H9 (cell line): ENCODE measurements around the gene LRRN1. TPM values are rescaled to one million over a fixed set of nuclear protein-coding genes. Genes with fewer than 3 reads are reported as not detected.

Source experiments
- DNase-seq: peaks from one replicate; pipeline ENCODE4 v3.0.0-alpha.2; 2017
- H2AFZ ChIP-seq: one replicate; pipeline ENCODE4 v1.6.1; 2013; ENCODE audit warnings: mild to moderate bottlenecking, low read length, control low read depth, moderate library complexity
- H2AK5ac ChIP-seq: 2 replicates; pipeline ENCODE4 v1.6.1; 2013; ENCODE audit warnings: low read length, control low read depth, mixed read lengths; ENCODE audit not compliant: insufficient read length
- H2BK120ac ChIP-seq: one replicate; pipeline ENCODE4 v1.6.1; 2013; ENCODE audit warnings: low read depth, mild to moderate bottlenecking, low read length, control low read depth, inconsistent platforms; ENCODE audit not compliant: poor library complexity, severe bottlenecking
- H2BK12ac ChIP-seq: 2 replicates; pipeline ENCODE4 v1.6.1; 2013; ENCODE audit warnings: low read length, control low read depth, mixed read lengths, low read depth; ENCODE audit not compliant: insufficient read length
- H2BK15ac ChIP-seq: 2 replicates; pipeline ENCODE4 v1.6.1; 2013; ENCODE audit warnings: low read depth, low read length, control low read depth
- H2BK20ac ChIP-seq: one replicate; pipeline ENCODE4 v1.6.1; 2013; ENCODE audit warnings: low read depth, mild to moderate bottlenecking, low read length, control low read depth, inconsistent platforms; ENCODE audit not compliant: poor library complexity, severe bottlenecking
- H2BK5ac ChIP-seq: 2 replicates; pipeline ENCODE4 v1.6.1; 2013; ENCODE audit warnings: low read length, control low read depth, mixed read lengths; ENCODE audit not compliant: insufficient read length
- H3K14ac ChIP-seq: 2 replicates; pipeline ENCODE4 v1.6.1; 2013; ENCODE audit warnings: low read length, control low read depth; ENCODE audit not compliant: insufficient read depth
- H3K18ac ChIP-seq: 2 replicates; pipeline ENCODE4 v1.6.1; 2013; ENCODE audit warnings: low read depth, mild to moderate bottlenecking, mixed read lengths, low read length, control low read depth; ENCODE audit not compliant: insufficient read length
- H3K23ac ChIP-seq: 2 replicates; pipeline ENCODE4 v1.6.1; 2013; ENCODE audit warnings: low read length, control low read depth, mixed read lengths, low read depth; ENCODE audit not compliant: insufficient read length
- H3K23me2 ChIP-seq: 2 replicates; pipeline ENCODE4 v1.6.1; 2013; ENCODE audit warnings: low read depth, mild to moderate bottlenecking, mixed read lengths, low read length, control low read depth; ENCODE audit not compliant: insufficient read length, poor library complexity, severe bottlenecking
- H3K27ac ChIP-seq: 2 replicates; pipeline ENCODE4 v1.5.1; 2013; ENCODE audit warnings: low read length, control low read depth, mixed read lengths, low read depth; ENCODE audit not compliant: insufficient read length
- H3K27me3 ChIP-seq: 2 replicates; pipeline ENCODE4 v1.6.1; 2013; ENCODE audit warnings: low read length, control low read depth, inconsistent platforms; ENCODE audit not compliant: insufficient read depth
- H3K4ac ChIP-seq: 2 replicates; pipeline ENCODE4 v1.6.1; 2013; ENCODE audit warnings: low read depth, mild to moderate bottlenecking, control low read depth, inconsistent platforms, low read length, moderate library complexity
- H3K4me1 ChIP-seq: 2 replicates; pipeline ENCODE4 v1.6.1; 2013; ENCODE audit warnings: low read length, control low read depth, inconsistent platforms; ENCODE audit not compliant: insufficient read depth
- H3K4me2 ChIP-seq: 2 replicates; pipeline ENCODE4 v1.6.1; 2013; ENCODE audit warnings: low read length, control low read depth, mixed read lengths; ENCODE audit not compliant: insufficient read length, insufficient read depth
- H3K56ac ChIP-seq: 2 replicates; pipeline ENCODE4 v1.6.1; 2013; ENCODE audit warnings: low read depth, mild to moderate bottlenecking, mixed read lengths, low read length, control low read depth; ENCODE audit not compliant: insufficient read length
- H3K79me1 ChIP-seq: 2 replicates; pipeline ENCODE4 v1.6.1; 2013; ENCODE audit warnings: low read depth, mild to moderate bottlenecking, moderate library complexity, low read length, control low read depth, inconsistent platforms; ENCODE audit not compliant: insufficient read depth, poor library complexity, severe bottlenecking
- H3K79me2 ChIP-seq: 2 replicates; pipeline ENCODE4 v1.6.1; 2013; ENCODE audit warnings: low read length, control low read depth, inconsistent platforms; ENCODE audit not compliant: insufficient read depth
- H3K9ac ChIP-seq: 2 replicates; pipeline ENCODE4 v1.6.1; 2013; ENCODE audit warnings: low read length, control low read depth, mixed read lengths; ENCODE audit not compliant: insufficient read length; ENCODE audit errors: extremely low read depth
- H3K9me3 ChIP-seq: one replicate; pipeline ENCODE4 v1.6.1; 2013; ENCODE audit warnings: low read depth, low read length, inconsistent platforms; ENCODE audit not compliant: control insufficient read depth
- H3T11ph ChIP-seq: one replicate; pipeline ENCODE4 v1.6.1; 2013; ENCODE audit warnings: mild to moderate bottlenecking, low read length, control low read depth, inconsistent platforms
- H4K20me1 ChIP-seq: one replicate; pipeline ENCODE4 v1.6.1; 2013; ENCODE audit not compliant: control insufficient read depth, insufficient read length, insufficient read depth
- H4K5ac ChIP-seq: 2 replicates; pipeline ENCODE4 v1.6.1; 2013; ENCODE audit warnings: low read depth, mild to moderate bottlenecking, mixed read lengths, low read length, control low read depth; ENCODE audit not compliant: insufficient read length
- H4K8ac ChIP-seq: replicated peaks from 2 replicates; pipeline ENCODE4 v1.6.1; 2013; ENCODE audit warnings: low read length, control low read depth, mixed read lengths, low read depth; ENCODE audit not compliant: insufficient read length
- H4K91ac ChIP-seq: 2 replicates; pipeline ENCODE4 v1.6.1; 2013; ENCODE audit warnings: low read depth, mild to moderate bottlenecking, moderate library complexity, mixed read lengths, low read length, control low read depth; ENCODE audit not compliant: insufficient read length
- H3K27ac Mint-ChIP-seq, 3 experiments: 2 replicates in 2 of 3; 3 replicates in 1 of 3; pipeline ENCODE4 v1.8.0; 2020 to 2021; ENCODE audit warnings: mixed read lengths in 3 of 3, mild to moderate bottlenecking in 1 of 3, moderate library complexity in 1 of 3
- H3K27me3 Mint-ChIP-seq: 2 replicates; pipeline ENCODE4 v1.8.0; 2021; ENCODE audit warnings: low read depth, mild to moderate bottlenecking, moderate library complexity, mixed read lengths
- H3K36me3 Mint-ChIP-seq, 3 experiments: 2 replicates in 2 of 3; 3 replicates in 1 of 3; pipeline ENCODE4 v1.8.0; 2020 to 2021; ENCODE audit warnings: low read depth in 3 of 3, mixed read lengths in 3 of 3; ENCODE audit not compliant: insufficient read depth in 1 of 3
- H3K4me1 Mint-ChIP-seq, 2 experiments: 2 replicates each; pipeline ENCODE4 v1.8.0; 2020; ENCODE audit warnings: mixed read lengths in 2 of 2
- H3K4me3 Mint-ChIP-seq, 2 experiments: 2 replicates in 1 of 2; 3 replicates in 1 of 2; pipeline ENCODE4 v1.8.0; 2020 to 2021; ENCODE audit warnings: mild to moderate bottlenecking in 2 of 2, mixed read lengths in 2 of 2, moderate library complexity in 1 of 2
- H3K9me3 Mint-ChIP-seq, 2 experiments: 2 replicates in 1 of 2; 3 replicates in 1 of 2; pipeline ENCODE4 v1.8.0; 2020; ENCODE audit warnings: mild to moderate bottlenecking in 2 of 2, mixed read lengths in 2 of 2, moderate library complexity in 1 of 2
- CTCF ChIP-seq: fragments of 200-600 bp; sonication (generic); conservative IDR thresholded peaks from 3 replicates; pipeline ENCODE4 v1.8.0; 2021; ENCODE audit warnings: antibody characterized with exemption, mild to moderate bottlenecking
- WGBS: extraction: QIAGEN DNeasy Blood & Tissue Kit; methylation state at CpG from one replicate; pipeline ENCODE4 v1.1.7; 2013; ENCODE audit warnings: missing lambda C conversion rate, low lambda C conversion rate, mixed read lengths; ENCODE audit not compliant: insufficient read length; ENCODE audit errors: extremely low coverage; 5-methylcytosine and 5-hydroxymethylcytosine counted together
- total RNA-seq: library from RNA; stranded (reverse); gene quantifications from 2 replicates; pipeline ENCODE4 v1.2.1, GENCODE V29; 2021

LRRN1 gene
- total RNA-seq, 1 experiment from 2014 or later, result 269 TPM

GRCh38 chr3:3804560-3804959, 5.3 kb downstream of the LRRN1 start:
- Histone ChIP-seq H2BK5ac (no peak overlapping the region), H3T11ph (no peak overlapping the region), H2AK5ac (no peak overlapping the region), H2BK12ac (no peak overlapping the region), H3K4me1 (peaks cover 8% of the 10 kb centered on the region; the same call in 1 of the 2 replicates), H3K4me2 (no peak overlapping the region), H3K56ac (no peak overlapping the region), H3K14ac (no peak overlapping the region), H3K9me3 (no peaks in the 10 kb centered on the region), H3K4ac (no peak overlapping the region), H3K27ac (no peak overlapping the region), H3K9ac (no peak overlapping the region), H3K27me3 (no peaks in the 10 kb centered on the region), H3K79me2 (peaks cover 60% of the 10 kb centered on the region), H4K8ac (no peak overlapping the region), H3K23ac (no peak overlapping the region), H3K18ac (no peak overlapping the region), H4K5ac (no peak overlapping the region), H2BK20ac (no peak overlapping the region), H2AFZ (no peak overlapping the region), H2BK15ac (no peak overlapping the region), H2BK120ac (no peak overlapping the region), H3K23me2 (peaks cover 13% of the 10 kb centered on the region), H3K79me1 (peaks cover 6% of the 10 kb centered on the region), H4K91ac (no peak overlapping the region), H4K20me1 (peaks cover 3% of the 10 kb centered on the region)
- no peaks in the 10 kb centered on the region; a peak in 2 of 5 replicates for H3K9me3 Mint-ChIP-seq
- H3K27me3 Mint-ChIP-seq, result no peaks in the 10 kb centered on the region; the same call in 1 of the 2 replicates
- no CpG with 5 or more reads among the region's 2 CpGs for WGBS
- peaks cover 52 to 81% (median 70%) of the 10 kb centered on the region in 3 experiments for H3K36me3 Mint-ChIP-seq
- H3K4me1 Mint-ChIP-seq, result peaks cover 63 to 65% of the 10 kb centered on the region in 2 experiments
- TF ChIP-seq CTCF, result no peak
- peak overlapping the region in 1 of 3 experiments; percentile 31; a peak in 2 of 7 replicates for H3K27ac Mint-ChIP-seq
- no peak overlapping the region; a peak in 2 of 5 replicates for H3K4me3 Mint-ChIP-seq
- no peak for DNase-seq
